Endothelial cell (in vitro differentiated cells): ENCODE data around the gene SAMD9L. TPM values are rescaled to one million over a fixed set of nuclear protein-coding genes. Genes with fewer than 3 reads are reported as not detected.

Source experiments
- DNase-seq: peaks from one replicate; pipeline ENCODE4 v3.0.0; 2021; ENCODE audit warnings: low spot score
- H3K27ac Mint-ChIP-seq: one replicate; pipeline ENCODE4 v1.8.0; 2021; ENCODE audit warnings: mixed read lengths, inconsistent platforms; ENCODE audit not compliant: unreplicated experiment
- H3K27me3 Mint-ChIP-seq: one replicate; pipeline ENCODE4 v1.8.0; 2021; ENCODE audit warnings: mild to moderate bottlenecking, moderate library complexity, mixed read lengths, inconsistent platforms; ENCODE audit not compliant: unreplicated experiment
- H3K36me3 Mint-ChIP-seq: one replicate; pipeline ENCODE4 v1.8.0; 2021; ENCODE audit warnings: mild to moderate bottlenecking, low read depth, mixed read lengths, inconsistent platforms; ENCODE audit not compliant: unreplicated experiment
- H3K4me1 Mint-ChIP-seq: one replicate; pipeline ENCODE4 v1.8.0; 2021; ENCODE audit warnings: mild to moderate bottlenecking, mixed read lengths, inconsistent platforms; ENCODE audit not compliant: unreplicated experiment
- H3K4me3 Mint-ChIP-seq: one replicate; pipeline ENCODE4 v1.8.0; 2021; ENCODE audit warnings: mild to moderate bottlenecking, mixed read lengths, inconsistent platforms; ENCODE audit not compliant: unreplicated experiment
- H3K9me3 Mint-ChIP-seq: one replicate; pipeline ENCODE4 v1.8.0; 2021; ENCODE audit warnings: mixed read lengths, inconsistent platforms; ENCODE audit not compliant: unreplicated experiment
- total RNA-seq: library from RNA; stranded (reverse); fragmentation: NEBNext Ultra II Directional; extraction: Animal tissue kit (Norgen Biotek cat#: 25700); gene quantifications from one replicate; pipeline ENCODE4 v1.2.1, GENCODE V29; 2021; ENCODE audit not compliant: unreplicated experiment
- TF ChIP-seq, protein P1 (sequence below): fragments of 200-600 bp; sonication (generic); IDR thresholded peaks from one replicate; pipeline ENCODE4 v1.5.0; 2021; ENCODE audit warnings: antibody characterized with exemption; ENCODE audit not compliant: unreplicated experiment

The SAMD9L gene
- total RNA-seq, 1 donor from 2014 or later = 0.10 TPM

DNA sequence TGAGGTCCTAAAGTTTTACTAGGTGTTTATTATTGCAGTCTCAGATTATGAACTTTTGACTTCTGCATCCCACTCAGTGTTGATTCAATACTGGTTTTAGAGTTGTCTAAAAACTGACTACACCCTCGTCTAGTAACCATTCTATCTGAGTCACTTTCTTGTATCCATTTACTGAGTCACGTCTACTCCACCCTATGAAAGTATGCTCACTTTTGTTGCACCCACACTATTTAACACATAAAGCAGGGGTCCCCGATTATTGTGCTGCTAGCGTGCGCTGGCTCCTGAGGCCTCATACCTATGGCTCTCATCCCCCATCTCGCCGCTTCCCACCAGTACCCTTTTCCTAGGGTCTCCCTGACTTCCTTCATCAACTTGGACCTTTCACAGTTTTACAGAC is 32.4 kb downstream of the SAMD9L start:
- no peak overlapping the region for H3K4me3 Mint-ChIP-seq
- TF ChIP-seq, protein P1, sequence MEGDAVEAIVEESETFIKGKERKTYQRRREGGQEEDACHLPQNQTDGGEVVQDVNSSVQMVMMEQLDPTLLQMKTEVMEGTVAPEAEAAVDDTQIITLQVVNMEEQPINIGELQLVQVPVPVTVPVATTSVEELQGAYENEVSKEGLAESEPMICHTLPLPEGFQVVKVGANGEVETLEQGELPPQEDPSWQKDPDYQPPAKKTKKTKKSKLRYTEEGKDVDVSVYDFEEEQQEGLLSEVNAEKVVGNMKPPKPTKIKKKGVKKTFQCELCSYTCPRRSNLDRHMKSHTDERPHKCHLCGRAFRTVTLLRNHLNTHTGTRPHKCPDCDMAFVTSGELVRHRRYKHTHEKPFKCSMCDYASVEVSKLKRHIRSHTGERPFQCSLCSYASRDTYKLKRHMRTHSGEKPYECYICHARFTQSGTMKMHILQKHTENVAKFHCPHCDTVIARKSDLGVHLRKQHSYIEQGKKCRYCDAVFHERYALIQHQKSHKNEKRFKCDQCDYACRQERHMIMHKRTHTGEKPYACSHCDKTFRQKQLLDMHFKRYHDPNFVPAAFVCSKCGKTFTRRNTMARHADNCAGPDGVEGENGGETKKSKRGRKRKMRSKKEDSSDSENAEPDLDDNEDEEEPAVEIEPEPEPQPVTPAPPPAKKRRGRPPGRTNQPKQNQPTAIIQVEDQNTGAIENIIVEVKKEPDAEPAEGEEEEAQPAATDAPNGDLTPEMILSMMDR = no peak
- no peaks in the 10 kb centered on the region for H3K36me3 Mint-ChIP-seq
- no peaks in the 10 kb centered on the region for H3K9me3 Mint-ChIP-seq
- H3K4me1 Mint-ChIP-seq = no peaks in the 10 kb centered on the region
- peaks cover 5% of the 10 kb centered on the region for H3K27me3 Mint-ChIP-seq
- no peak overlapping the region for H3K27ac Mint-ChIP-seq
- DNase-seq = no peak

DNA sequence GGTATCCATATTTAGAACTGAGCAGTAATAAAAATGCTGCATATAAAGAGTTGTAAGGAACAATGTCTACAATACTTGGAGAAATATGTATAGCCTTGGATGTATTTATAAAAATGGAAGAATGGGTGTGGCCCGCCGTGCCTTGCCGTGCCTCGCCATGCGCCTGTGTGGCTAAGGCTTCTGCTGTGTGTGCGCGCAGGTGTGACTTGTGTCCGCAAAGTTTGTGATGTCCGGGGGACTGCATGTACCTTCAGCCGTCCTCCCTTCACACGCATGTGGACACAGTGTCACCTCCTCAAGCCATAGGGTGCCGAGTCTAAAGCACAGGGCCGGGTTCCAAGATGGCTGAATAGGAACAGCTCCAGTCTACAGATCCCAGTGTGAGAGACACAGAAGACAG is 40.2 kb downstream of the SAMD9L start:
- Mint-ChIP-seq H3K9me3 (no peaks in the 10 kb centered on the region), H3K36me3 (no peaks in the 10 kb centered on the region), H3K4me1 (no peaks in the 10 kb centered on the region), H3K27me3 (peaks cover 2% of the 10 kb centered on the region), H3K27ac (no peak overlapping the region), H3K4me3 (no peak overlapping the region)
- no peak for DNase-seq
- TF ChIP-seq, protein P1 = no peak

GRCh38 chr7:93097388-93097787 is 50.8 kb downstream of the SAMD9L start:
- DNase-seq = no peak
- TF ChIP-seq, protein P1 = no peak
- Mint-ChIP-seq H3K9me3 (no peaks in the 10 kb centered on the region), H3K27me3 (no peaks in the 10 kb centered on the region), H3K4me1 (no peaks in the 10 kb centered on the region), H3K4me3 (no peak overlapping the region), H3K27ac (no peak overlapping the region), H3K36me3 (no peaks in the 10 kb centered on the region)

DNA sequence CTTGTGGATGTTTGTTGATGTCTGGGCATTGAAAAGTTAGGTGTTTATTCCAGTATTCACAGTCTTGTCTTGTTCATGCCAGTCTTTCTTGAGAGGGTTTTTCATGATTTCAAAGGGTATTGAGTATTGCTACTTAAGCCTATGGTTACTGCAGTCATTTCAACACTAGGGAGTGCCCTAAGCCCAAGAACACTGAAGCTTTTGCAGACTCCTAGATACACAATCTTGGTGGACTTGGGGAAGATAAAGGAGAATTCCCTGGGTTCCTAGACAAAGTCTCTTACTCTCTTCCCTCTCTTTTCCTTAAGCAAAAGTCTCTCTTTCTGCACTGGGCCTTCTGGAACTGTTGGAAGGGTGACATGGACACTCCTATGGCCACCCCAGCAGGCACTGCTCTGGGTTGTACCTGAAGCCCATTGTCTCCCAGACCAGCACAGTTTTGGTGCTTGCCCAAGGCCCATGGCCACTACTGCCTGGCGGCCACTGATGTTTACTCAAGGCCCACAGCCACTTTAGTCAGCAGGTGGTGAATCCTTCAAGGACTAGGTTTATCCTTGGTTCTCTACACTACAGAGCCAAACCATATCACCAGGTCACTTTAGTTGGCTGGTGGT is 55.3 kb downstream of the SAMD9L start:
- Mint-ChIP-seq H3K4me1 (no peaks in the 10 kb centered on the region), H3K27ac (no peak overlapping the region), H3K36me3 (no peaks in the 10 kb centered on the region), H3K27me3 (no peaks in the 10 kb centered on the region), H3K9me3 (no peaks in the 10 kb centered on the region), H3K4me3 (no peak overlapping the region)
- peak; percentile 12 for DNase-seq
- TF ChIP-seq, protein P1 = no peak

Other genes starting within 250 kb of the SAMD9L start
- 0.56 TPM for gene SAMD9, start 30.4 kb downstream of the SAMD9L start, total RNA-seq
- not detected for gene HEPACAM2, start 78.1 kb upstream of the SAMD9L start, total RNA-seq
- gene VPS50, start 84.0 kb upstream of the SAMD9L start, total RNA-seq = 20.6 TPM